ENCODE results near the gene CD37.
"Not testable (repeated sequence)": the region's sequence is repeated elsewhere in the genome, so short reads cannot be mapped to it uniquely, and the experiment has no call there.

Gene CD37

DNA sequence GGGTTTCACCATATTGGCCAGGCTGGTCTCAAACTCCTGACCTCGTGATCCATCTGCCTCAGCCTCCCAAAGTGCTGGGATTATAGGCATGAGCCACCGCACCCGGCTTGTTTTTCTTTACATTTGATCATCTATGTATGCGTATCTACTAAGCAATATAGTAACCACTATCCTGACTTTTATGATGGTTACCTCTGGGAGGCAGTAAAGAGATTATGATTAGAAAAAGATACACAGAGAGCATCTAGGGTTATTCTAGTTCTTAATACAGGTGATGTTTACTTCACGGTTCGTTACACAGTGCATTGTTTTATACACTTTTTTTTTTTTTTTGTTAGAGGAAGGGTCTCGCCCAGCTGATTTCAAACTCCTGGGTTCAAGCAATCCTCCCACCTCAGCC lies 28.5 kb upstream of the CD37 start:
- not testable (repeated sequence) for H3K36me3 ChIP-seq (ENCODE audit: control insufficient read depth, low read depth, low read length); H3K9me3 ChIP-seq (ENCODE audit: control insufficient read depth, low read depth, low read length); H3K27ac ChIP-seq (ENCODE audit: low read length); H3K27me3 ChIP-seq (ENCODE audit: control insufficient read depth, insufficient read depth, low read length); H3K9ac ChIP-seq (ENCODE audit: low read length); H3K4me1 ChIP-seq (ENCODE audit: control insufficient read depth, low read depth, low read length); H3K4me3 ChIP-seq (ENCODE audit: low read length)

DNA sequence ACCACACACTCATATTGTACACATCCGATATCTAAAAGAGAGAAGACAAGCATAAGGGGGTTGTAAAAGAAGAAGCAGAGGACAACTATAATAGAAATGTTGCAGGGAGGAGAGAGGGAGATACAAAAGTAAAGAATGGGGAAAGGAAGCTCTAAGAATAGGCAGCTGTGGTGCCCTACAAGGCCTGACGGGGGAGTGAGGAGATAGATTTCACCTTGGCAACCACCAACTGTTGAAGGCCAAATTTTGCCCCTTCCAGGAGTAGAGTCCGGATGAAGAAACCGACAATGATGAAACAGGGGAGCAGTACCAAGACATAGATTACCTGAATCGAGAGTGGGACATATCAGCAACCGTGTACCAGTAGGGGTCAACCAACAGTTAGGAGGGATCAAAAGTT lies 26.1 kb upstream of the CD37 start:
- Histone ChIP-seq H3K27me3 (ENCODE audit: control insufficient read depth, insufficient read depth, low read length) (no peaks in the 10 kb centered on the region), H3K4me3 (ENCODE audit: low read length) (no peak overlapping the region), H3K4me1 (ENCODE audit: control insufficient read depth, low read depth, low read length) (no peaks in the 10 kb centered on the region), H3K27ac (ENCODE audit: low read length) (no peak overlapping the region), H3K9me3 (ENCODE audit: control insufficient read depth, low read depth, low read length) (no peaks in the 10 kb centered on the region), H3K9ac (ENCODE audit: low read length) (no peak overlapping the region), H3K36me3 (ENCODE audit: control insufficient read depth, low read depth, low read length) (no peaks in the 10 kb centered on the region)

DNA sequence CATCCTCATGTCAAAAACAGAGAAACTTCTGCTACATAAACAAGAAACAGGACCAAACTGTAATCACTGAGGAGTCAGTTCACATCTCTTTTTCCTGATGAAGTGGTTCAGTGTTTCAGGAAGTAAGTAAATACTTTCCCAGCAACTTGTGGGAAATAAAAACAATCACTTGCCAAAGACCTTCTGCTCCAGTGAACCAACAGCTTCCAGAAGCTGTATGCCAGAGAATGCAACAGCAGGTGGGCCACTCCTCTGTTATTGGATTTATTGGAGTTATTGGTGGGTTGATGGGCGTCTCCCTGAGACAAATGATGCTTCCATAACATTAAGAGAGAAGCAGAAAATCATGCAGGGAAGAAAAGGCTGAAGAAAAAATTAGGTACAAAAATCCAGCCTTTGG lies 20.1 kb upstream of the CD37 start:
- no peaks in the 10 kb centered on the region for H3K4me1 ChIP-seq (ENCODE audit: control insufficient read depth, low read depth, low read length)
- no peaks in the 10 kb centered on the region for H3K27me3 ChIP-seq (ENCODE audit: control insufficient read depth, insufficient read depth, low read length)
- no peak overlapping the region for H3K27ac ChIP-seq (ENCODE audit: low read length)

DNA sequence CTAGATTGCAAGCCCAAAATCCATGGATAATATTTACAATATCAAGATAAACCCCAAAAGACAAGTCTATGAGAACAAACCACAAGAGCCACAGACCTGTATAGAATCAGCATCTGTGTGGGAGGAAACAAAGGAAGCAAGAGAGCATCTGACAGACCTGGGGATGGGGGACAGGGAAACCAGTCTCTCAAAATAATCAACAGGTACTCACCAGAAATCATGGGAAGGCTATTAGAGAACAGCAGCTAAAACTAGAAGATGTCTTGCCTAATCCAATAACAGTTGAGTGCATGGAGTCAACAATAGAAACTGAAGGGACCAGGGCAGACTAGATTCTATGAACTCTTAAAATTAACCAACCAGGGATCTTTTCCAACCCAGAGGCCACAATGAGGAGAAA lies 18.9 kb upstream of the CD37 start:
- Histone ChIP-seq H3K4me3 (ENCODE audit: low read length) (no peak overlapping the region), H3K9ac (ENCODE audit: low read length) (no peak overlapping the region), H3K27ac (ENCODE audit: low read length) (no peak overlapping the region), H3K9me3 (ENCODE audit: control insufficient read depth, low read depth, low read length) (peaks cover 11% of the 10 kb centered on the region), H3K27me3 (ENCODE audit: control insufficient read depth, insufficient read depth, low read length) (no peaks in the 10 kb centered on the region), H3K4me1 (ENCODE audit: control insufficient read depth, low read depth, low read length) (no peaks in the 10 kb centered on the region), H3K36me3 (ENCODE audit: control insufficient read depth, low read depth, low read length) (no peaks in the 10 kb centered on the region)

More for the DNA sequence above, 20.1 kb upstream of the CD37 start:
- H3K4me3 ChIP-seq (ENCODE audit: low read length) = no peak overlapping the region
- peaks cover 6% of the 10 kb centered on the region for H3K9me3 ChIP-seq (ENCODE audit: control insufficient read depth, low read depth, low read length)
- no peak overlapping the region for H3K9ac ChIP-seq (ENCODE audit: low read length)
- H3K36me3 ChIP-seq (ENCODE audit: control insufficient read depth, low read depth, low read length) = no peaks in the 10 kb centered on the region

DNA sequence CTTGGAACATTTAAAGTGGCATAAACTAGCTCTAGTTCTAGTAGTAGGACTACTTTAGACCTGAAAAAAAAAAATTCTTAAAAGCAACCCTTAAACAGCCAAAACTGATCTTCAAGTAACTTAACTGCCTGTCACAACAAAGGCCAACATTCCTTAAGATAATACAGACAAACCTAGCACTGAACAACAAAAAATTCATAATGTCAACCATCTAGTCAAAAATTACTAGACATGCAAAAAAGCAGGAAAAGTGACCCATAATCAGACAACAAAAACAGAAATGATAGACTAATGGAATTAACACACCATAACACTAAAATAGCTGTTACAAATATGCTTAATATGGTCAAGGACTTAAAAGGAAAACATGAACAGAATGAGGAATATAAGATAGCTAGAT lies 16.9 kb upstream of the CD37 start:
- no peaks in the 10 kb centered on the region for H3K36me3 ChIP-seq (ENCODE audit: control insufficient read depth, low read depth, low read length)
- no peak overlapping the region for H3K9ac ChIP-seq (ENCODE audit: low read length)
- H3K27ac ChIP-seq (ENCODE audit: low read length) = no peak overlapping the region
- no peak overlapping the region for H3K4me3 ChIP-seq (ENCODE audit: low read length)
- H3K4me1 ChIP-seq (ENCODE audit: control insufficient read depth, low read depth, low read length) = no peaks in the 10 kb centered on the region
- H3K27me3 ChIP-seq (ENCODE audit: control insufficient read depth, insufficient read depth, low read length) = no peaks in the 10 kb centered on the region
- H3K9me3 ChIP-seq (ENCODE audit: control insufficient read depth, low read depth, low read length) = peaks cover 16% of the 10 kb centered on the region

DNA sequence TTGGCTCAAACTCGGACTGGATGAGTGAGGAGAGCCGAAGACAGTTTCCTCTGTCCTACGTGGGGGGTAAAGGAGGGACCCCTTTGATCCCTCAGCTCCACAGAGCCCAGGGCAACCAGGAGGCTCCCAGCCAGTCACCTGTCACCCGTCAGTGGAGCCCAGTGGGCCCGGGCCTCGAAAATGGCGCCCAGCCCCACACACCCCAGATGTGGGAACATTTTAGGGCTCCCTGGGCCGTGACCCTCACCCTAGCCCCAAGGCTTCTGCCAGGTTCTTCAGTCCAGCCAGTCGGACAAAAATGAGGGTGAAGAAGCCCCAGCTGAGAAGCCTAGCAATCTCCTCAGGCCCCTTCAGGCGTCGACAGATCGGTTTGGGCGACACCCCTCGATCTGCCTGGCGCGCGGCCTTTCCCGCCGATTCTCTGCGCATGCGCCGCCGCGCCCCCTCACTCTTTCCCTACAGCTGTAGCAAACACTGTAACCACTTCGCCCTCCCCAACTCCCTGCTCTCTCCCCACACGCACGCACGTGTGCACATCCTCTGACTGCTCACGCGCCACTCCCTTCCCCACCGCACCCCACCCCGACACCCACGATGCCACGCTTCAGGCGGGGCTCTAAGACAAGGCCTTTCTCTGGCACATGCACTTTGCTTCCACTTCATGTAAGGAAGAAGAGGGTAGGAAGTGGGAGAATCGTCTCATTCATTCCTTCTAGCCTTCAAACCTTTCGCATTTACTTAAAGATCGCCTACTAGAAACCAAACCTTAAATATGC lies 10.2 kb upstream of the CD37 start, which contains the start of gene SLC6A16:
Gene SLC6A16, minus strand, starts transcription at position 391 of the 776 bp plus-strand sequence. CDS start 13,844 bp downstream, outside the sequence.
- Histone ChIP-seq H3K9ac (ENCODE audit: low read length) (no peak within 1 kb of the TSS), H3K27me3 (ENCODE audit: control insufficient read depth, insufficient read depth, low read length) (no peaks in the 10 kb centered on the region), H3K27ac (ENCODE audit: low read length) (no peak within 1 kb of the TSS), H3K4me1 (ENCODE audit: control insufficient read depth, low read depth, low read length) (no peaks in the 10 kb centered on the region), H3K9me3 (ENCODE audit: control insufficient read depth, low read depth, low read length) (peaks cover 10% of the 10 kb centered on the region), H3K36me3 (ENCODE audit: control insufficient read depth, low read depth, low read length) (no peaks in the 10 kb centered on the region), H3K4me3 (ENCODE audit: low read length) (no peak within 1 kb of the TSS)

DNA sequence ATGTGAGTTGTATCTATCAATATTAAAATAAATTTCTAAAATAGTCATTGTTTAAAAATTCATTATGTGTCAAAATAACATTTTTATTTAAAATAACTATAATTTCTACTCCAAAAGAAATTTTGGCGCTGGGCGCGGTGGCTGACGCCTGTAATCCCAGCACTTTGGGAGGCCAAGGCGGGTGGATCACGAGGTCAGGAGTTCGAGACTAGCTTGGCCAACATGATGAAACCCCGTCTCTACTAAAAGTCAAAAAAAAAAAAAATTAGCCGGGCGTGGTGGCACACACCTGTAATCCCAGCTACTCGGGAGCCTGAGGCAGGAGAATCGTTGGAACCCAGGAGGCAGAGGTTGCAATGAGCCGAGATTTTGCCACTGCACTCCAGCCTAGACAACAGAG lies 9.4 kb upstream of the CD37 start:
- not testable (repeated sequence) for H3K4me3 ChIP-seq (ENCODE audit: low read length); H3K4me1 ChIP-seq (ENCODE audit: control insufficient read depth, low read depth, low read length); H3K9ac ChIP-seq (ENCODE audit: low read length)

DNA sequence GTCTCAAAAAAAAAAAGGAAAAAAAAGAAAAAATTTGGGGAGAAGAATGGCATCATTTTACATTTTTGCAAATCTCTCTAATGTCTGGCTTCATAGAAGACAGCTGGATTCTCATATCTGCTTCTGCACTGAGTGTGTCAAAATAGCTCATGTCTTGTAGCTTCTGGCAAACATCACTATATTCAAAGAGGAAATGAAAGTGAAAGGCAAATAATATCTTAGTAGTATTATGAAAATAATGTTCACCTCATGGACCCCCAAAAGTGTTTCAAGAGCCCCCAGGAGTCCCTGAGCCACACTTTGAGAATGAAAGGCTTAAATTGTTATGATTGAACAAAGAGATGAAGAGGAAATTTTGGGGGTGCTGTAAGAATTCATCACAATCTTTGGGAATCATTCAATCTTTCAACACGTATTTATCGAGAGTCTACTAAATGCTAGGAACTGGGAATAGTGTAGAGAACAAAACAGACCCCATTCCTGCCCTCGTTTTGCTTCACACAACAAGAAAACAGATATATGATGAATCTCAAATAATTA lies 9.0 kb upstream of the CD37 start:
- Histone ChIP-seq H3K4me1 (ENCODE audit: control insufficient read depth, low read depth, low read length) (no peaks in the 10 kb centered on the region), H3K27ac (ENCODE audit: low read length) (no peak overlapping the region), H3K27me3 (ENCODE audit: control insufficient read depth, insufficient read depth, low read length) (no peaks in the 10 kb centered on the region), H3K4me3 (ENCODE audit: low read length) (no peak overlapping the region), H3K9ac (ENCODE audit: low read length) (no peak overlapping the region), H3K9me3 (ENCODE audit: control insufficient read depth, low read depth, low read length) (peaks cover 5% of the 10 kb centered on the region), H3K36me3 (ENCODE audit: control insufficient read depth, low read depth, low read length) (no peaks in the 10 kb centered on the region)

More for the DNA sequence above, 9.4 kb upstream of the CD37 start:
- H3K27ac ChIP-seq (ENCODE audit: low read length); H3K9me3 ChIP-seq (ENCODE audit: control insufficient read depth, low read depth, low read length); H3K36me3 ChIP-seq (ENCODE audit: control insufficient read depth, low read depth, low read length); H3K27me3 ChIP-seq (ENCODE audit: control insufficient read depth, insufficient read depth, low read length): not testable (repeated sequence)

DNA sequence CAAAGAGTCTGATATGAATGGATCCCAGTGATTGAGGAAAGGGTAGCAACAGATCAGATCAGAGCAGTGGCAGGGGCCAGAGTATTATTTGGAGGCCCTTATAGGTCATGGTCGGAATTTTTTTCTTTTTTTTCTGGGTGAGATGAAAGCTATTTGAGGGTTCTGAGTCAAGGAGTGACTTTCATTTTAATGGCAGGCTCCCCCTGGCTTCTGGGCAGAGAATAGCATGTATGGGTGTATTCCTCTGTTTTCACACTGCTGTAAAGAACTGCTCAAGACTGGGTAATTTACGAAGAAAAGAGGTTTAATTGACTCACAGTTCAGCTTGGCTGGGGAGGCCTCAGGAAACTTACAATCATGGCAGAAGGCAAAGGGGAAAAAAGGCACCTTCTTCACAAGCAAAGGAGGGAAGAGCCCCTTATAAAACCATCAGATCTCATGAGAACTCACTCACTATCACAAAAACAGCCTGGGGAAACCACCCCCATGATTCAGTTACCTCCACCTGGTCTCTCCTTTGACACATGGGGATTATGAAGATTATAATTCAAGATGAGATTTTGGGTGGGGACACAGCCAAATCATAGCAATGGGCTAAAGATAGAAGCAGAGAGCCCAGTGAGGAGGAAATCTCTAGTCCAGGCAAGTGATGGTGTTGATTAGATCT lies 7.2 kb upstream of the CD37 start:
- no peak overlapping the region for H3K27ac ChIP-seq (ENCODE audit: low read length)
- H3K4me3 ChIP-seq (ENCODE audit: low read length) = no peak overlapping the region
- H3K36me3 ChIP-seq (ENCODE audit: control insufficient read depth, low read depth, low read length) = no peaks in the 10 kb centered on the region

DNA sequence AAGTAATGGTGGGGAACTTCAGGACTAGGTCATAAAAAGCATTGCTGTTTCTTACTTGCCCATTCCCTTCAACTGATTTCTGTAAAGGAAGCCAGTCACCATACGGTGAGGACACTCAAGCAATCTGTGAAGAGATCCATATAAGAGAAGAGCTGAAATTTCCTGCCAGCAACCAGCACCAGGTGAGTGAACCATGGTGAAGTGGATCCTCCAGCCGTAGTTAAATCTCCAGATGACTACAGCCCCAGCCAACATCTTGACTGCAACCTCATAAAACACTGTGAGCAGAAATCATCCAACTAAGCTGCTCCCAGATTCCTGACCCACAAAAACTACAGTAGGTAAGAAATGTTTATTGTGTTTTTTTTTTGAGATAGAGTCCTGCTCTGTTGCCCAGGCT lies 6.5 kb upstream of the CD37 start:
- H3K27ac ChIP-seq (ENCODE audit: low read length) = no peak overlapping the region
- no peak overlapping the region for H3K4me3 ChIP-seq (ENCODE audit: low read length)
- H3K9ac ChIP-seq (ENCODE audit: low read length) = no peak overlapping the region
- H3K27me3 ChIP-seq (ENCODE audit: control insufficient read depth, insufficient read depth, low read length) = no peaks in the 10 kb centered on the region
- no peaks in the 10 kb centered on the region for H3K4me1 ChIP-seq (ENCODE audit: control insufficient read depth, low read depth, low read length)
- no peaks in the 10 kb centered on the region for H3K9me3 ChIP-seq (ENCODE audit: control insufficient read depth, low read depth, low read length)
- no peaks in the 10 kb centered on the region for H3K36me3 ChIP-seq (ENCODE audit: control insufficient read depth, low read depth, low read length)

More for the DNA sequence above, 7.2 kb upstream of the CD37 start:
- Histone ChIP-seq H3K27me3 (ENCODE audit: control insufficient read depth, insufficient read depth, low read length) (no peaks in the 10 kb centered on the region), H3K4me1 (ENCODE audit: control insufficient read depth, low read depth, low read length) (no peaks in the 10 kb centered on the region), H3K9ac (ENCODE audit: low read length) (no peak overlapping the region), H3K9me3 (ENCODE audit: control insufficient read depth, low read depth, low read length) (peaks cover under 1% of the 10 kb centered on the region)

DNA sequence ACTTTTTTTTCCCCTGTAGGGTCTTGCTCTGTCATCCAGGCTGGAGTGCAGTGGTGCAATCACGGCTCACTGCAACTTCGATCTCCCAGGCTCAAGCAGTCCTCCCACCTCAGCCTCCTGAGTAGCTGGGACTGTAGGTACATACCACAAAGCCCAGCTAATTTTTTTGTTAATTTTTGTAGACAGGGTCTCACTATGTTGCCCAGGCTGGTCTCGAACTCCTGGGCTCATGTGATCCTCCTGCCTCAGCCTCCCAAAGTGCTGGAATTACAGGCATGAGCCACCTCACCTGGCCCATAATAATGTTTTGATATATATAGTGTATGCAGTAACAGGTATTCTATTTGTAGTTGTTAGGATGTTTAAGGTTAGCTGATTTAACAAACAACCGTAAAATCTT lies 4.0 kb upstream of the CD37 start:
- not testable (repeated sequence) for H3K4me3 ChIP-seq (ENCODE audit: low read length); H3K9ac ChIP-seq (ENCODE audit: low read length); H3K36me3 ChIP-seq (ENCODE audit: control insufficient read depth, low read depth, low read length); H3K9me3 ChIP-seq (ENCODE audit: control insufficient read depth, low read depth, low read length); H3K27ac ChIP-seq (ENCODE audit: low read length); H3K4me1 ChIP-seq (ENCODE audit: control insufficient read depth, low read depth, low read length); H3K27me3 ChIP-seq (ENCODE audit: control insufficient read depth, insufficient read depth, low read length)

Data from iPS-18a (cell line).